Parathyroid adenoma (tissue), 2 donors: Measurements from ENCODE around the gene LYL1.

Experiments used
- H2AFZ ChIP-seq: fragments of 300-600 bp; sonication (generic); one replicate; pipeline ENCODE4 v1.7.0; 2017; ENCODE audit warnings: antibody characterized with exemption, mild to moderate bottlenecking
- H3K27ac ChIP-seq: fragments of 300-600 bp; sonication (generic); one replicate; pipeline ENCODE4 v1.7.0; 2017
- H3K27me3 ChIP-seq: fragments of 300-600 bp; sonication (generic); one replicate; pipeline ENCODE4 v1.7.0; 2017; ENCODE audit warnings: low read length; ENCODE audit not compliant: control insufficient read depth, insufficient read depth
- H3K36me3 ChIP-seq: fragments of 300-600 bp; sonication (generic); one replicate; pipeline ENCODE4 v1.7.0; 2017; ENCODE audit warnings: low read length; ENCODE audit not compliant: control insufficient read depth, insufficient read depth
- H3K4me1 ChIP-seq: fragments of 300-600 bp; sonication (generic); one replicate; pipeline ENCODE4 v1.7.0; 2017; ENCODE audit warnings: control low read depth
- H3K4me2 ChIP-seq: fragments of 300-600 bp; sonication (generic); one replicate; pipeline ENCODE4 v1.7.0; 2017; ENCODE audit warnings: low read length
- H3K4me3 ChIP-seq: fragments of 300-600 bp; sonication (generic); one replicate; pipeline ENCODE4 v1.7.0; 2017; ENCODE audit warnings: low read depth, low read length
- H3K79me2 ChIP-seq: fragments of 300-600 bp; sonication (generic); one replicate; pipeline ENCODE4 v1.7.0; 2017; ENCODE audit warnings: control low read depth
- H3K9ac ChIP-seq: fragments of 300-600 bp; sonication (generic); one replicate; pipeline ENCODE4 v1.7.0; 2017; ENCODE audit warnings: mild to moderate bottlenecking
- H3K9me3 ChIP-seq: fragments of 300-600 bp; sonication (generic); one replicate; pipeline ENCODE4 v1.7.0; 2017; ENCODE audit warnings: low read length; ENCODE audit not compliant: control insufficient read depth
- TF ChIP-seq, protein P1 (sequence below): fragments of 300-600 bp; sonication (generic); IDR thresholded peaks from one replicate; pipeline ENCODE4 v1.7.0; 2017; ENCODE audit warnings: antibody characterized with exemption, mild to moderate bottlenecking
- donor health status: primary hyperparathyroidism.

LYL1 gene

DNA sequence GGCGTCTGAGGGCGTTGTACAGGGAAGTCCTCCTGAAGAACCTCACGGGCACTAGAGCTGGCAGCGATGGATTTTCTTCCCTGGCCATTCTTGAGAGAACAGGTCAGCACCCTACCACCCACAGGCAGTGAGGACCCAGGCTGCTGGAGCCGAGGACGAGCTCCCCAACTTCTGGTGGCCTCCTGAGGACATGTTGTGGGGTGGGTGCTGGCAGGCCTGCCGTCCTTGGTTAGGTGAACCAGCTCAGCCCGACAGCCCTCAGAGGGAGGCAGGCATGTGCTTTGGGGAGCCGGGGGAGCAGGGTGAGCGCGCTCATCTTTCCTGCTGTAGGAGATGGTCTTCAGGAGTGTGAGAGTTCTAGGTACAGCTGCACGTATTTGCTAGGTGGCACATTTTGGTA is 15.4 kb downstream of the LYL1 start:
- H3K79me2 ChIP-seq = no peaks in the 10 kb centered on the region
- H2AFZ ChIP-seq = no peak overlapping the region
- H3K9me3 ChIP-seq = no peaks in the 10 kb centered on the region
- no peaks in the 10 kb centered on the region for H3K4me1 ChIP-seq
- no peak overlapping the region for H3K27ac ChIP-seq
- H3K4me3 ChIP-seq = no peak overlapping the region
- TF ChIP-seq, protein P1, sequence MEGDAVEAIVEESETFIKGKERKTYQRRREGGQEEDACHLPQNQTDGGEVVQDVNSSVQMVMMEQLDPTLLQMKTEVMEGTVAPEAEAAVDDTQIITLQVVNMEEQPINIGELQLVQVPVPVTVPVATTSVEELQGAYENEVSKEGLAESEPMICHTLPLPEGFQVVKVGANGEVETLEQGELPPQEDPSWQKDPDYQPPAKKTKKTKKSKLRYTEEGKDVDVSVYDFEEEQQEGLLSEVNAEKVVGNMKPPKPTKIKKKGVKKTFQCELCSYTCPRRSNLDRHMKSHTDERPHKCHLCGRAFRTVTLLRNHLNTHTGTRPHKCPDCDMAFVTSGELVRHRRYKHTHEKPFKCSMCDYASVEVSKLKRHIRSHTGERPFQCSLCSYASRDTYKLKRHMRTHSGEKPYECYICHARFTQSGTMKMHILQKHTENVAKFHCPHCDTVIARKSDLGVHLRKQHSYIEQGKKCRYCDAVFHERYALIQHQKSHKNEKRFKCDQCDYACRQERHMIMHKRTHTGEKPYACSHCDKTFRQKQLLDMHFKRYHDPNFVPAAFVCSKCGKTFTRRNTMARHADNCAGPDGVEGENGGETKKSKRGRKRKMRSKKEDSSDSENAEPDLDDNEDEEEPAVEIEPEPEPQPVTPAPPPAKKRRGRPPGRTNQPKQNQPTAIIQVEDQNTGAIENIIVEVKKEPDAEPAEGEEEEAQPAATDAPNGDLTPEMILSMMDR = no peak
- H3K36me3 ChIP-seq = no peaks in the 10 kb centered on the region
- no peaks in the 10 kb centered on the region for H3K27me3 ChIP-seq
- H3K9ac ChIP-seq = no peak overlapping the region
- H3K4me2 ChIP-seq = no peak overlapping the region

DNA sequence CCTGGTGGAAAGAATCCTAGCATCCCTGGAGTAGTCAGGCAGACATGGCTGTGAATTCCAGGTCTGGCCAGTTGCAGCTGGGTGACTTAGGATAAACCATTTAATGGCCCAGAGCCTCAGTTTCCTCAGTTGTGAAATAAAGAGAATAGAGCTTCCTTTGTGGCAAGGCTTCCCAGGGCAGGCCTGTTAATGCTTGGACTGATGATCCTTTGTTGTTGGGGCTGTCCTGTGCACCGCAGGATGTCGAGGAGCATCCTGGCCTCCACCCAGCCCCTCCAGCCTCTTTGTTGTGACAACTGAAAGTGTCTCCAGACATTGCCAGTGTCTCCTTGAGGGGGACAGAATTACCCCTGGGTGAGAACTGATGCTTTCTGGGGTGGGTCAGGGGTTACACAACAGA is 16.3 kb downstream of the LYL1 start:
- Histone ChIP-seq H3K9me3 (no peaks in the 10 kb centered on the region), H3K27ac (no peak overlapping the region)

DNA sequence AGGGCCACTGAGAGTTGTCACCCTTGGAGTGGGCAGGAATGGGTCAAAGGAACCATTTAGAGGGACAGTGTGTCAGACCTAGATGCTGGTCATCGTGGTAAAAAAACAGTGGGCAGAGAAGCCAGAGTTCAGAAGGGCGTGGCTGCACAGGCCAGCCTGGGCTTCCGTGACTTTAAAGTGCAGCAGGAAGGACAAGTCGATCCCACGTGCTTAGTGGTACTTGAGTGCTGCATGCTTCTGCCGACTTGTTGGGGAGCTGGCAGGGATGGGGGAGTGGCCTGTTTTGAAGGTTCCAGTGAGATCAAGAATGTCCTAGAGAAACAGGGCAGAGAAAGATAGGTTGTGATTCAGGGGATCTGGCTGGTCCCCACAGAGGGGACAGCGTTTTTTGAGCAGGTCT is 17.0 kb downstream of the LYL1 start:
- no peaks in the 10 kb centered on the region for H3K27me3 ChIP-seq
- no peak overlapping the region for H2AFZ ChIP-seq
- H3K9ac ChIP-seq = no peak overlapping the region
- TF ChIP-seq, protein P1 = no peak
- H3K9me3 ChIP-seq = no peaks in the 10 kb centered on the region
- H3K4me2 ChIP-seq = no peak overlapping the region
- H3K4me3 ChIP-seq = no peak overlapping the region
- no peaks in the 10 kb centered on the region for H3K79me2 ChIP-seq
- H3K4me1 ChIP-seq = no peaks in the 10 kb centered on the region
- H3K36me3 ChIP-seq = no peaks in the 10 kb centered on the region
- H3K27ac ChIP-seq = no peak overlapping the region

More for the DNA sequence above, 16.3 kb downstream of the LYL1 start:
- no peak overlapping the region for H2AFZ ChIP-seq
- H3K4me3 ChIP-seq = no peak overlapping the region
- TF ChIP-seq, protein P1 = no peak
- no peaks in the 10 kb centered on the region for H3K79me2 ChIP-seq
- no peak overlapping the region for H3K9ac ChIP-seq
- no peaks in the 10 kb centered on the region for H3K36me3 ChIP-seq
- no peaks in the 10 kb centered on the region for H3K4me1 ChIP-seq
- H3K4me2 ChIP-seq = no peak overlapping the region
- no peaks in the 10 kb centered on the region for H3K27me3 ChIP-seq

DNA sequence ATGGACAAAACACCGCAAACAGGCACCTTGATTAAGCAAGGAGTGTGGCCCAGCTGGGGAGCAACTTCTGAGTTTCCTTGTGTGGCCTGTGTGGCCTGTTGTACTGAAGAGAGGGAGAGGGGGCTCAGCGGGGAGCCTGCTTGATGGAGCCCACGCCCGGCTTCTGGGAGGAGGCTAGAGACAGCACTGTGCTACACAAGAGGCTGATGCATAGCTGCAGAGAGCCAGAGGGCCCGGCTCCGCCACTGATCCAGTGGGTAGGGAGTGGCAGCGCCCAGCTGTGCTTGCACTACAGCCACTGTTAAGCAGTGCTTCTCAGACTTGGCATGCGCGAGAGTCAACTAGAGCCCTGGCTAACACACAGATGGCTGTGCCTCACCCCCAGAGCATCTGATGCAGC is 19.0 kb downstream of the LYL1 start:
- Histone ChIP-seq H3K9ac (no peak overlapping the region), H3K4me1 (no peaks in the 10 kb centered on the region), H3K27me3 (no peaks in the 10 kb centered on the region), H3K79me2 (no peaks in the 10 kb centered on the region), H3K4me3 (no peak overlapping the region), H3K27ac (no peak overlapping the region), H2AFZ (no peak overlapping the region), H3K36me3 (no peaks in the 10 kb centered on the region), H3K4me2 (no peak overlapping the region), H3K9me3 (no peaks in the 10 kb centered on the region)
- TF ChIP-seq, protein P1 = no peak

DNA sequence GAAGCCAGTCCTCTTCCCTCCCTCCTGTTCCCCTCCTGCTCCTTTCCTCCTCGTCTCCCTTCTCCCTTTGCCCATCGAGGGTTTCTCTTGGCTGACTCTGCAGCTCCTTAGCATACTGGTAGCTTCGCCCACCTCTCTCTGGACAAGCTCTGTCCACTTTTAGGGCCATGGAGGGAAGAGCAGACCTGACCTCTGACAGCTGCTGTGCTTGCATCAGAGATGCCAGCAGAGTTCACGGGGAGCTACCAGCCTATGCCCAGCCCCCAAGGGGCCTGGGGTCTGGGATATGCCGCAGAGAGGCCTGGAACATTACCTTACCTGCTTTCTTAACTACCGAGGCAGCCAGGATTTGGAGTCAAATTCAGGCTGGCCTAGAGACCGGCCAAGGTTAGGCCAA is 19.7 kb downstream of the LYL1 start:
- Histone ChIP-seq H3K4me3 (no peak overlapping the region), H3K9me3 (no peaks in the 10 kb centered on the region), H3K27ac (no peak overlapping the region), H3K9ac (no peak overlapping the region), H3K4me2 (no peak overlapping the region), H3K79me2 (no peaks in the 10 kb centered on the region), H3K27me3 (no peaks in the 10 kb centered on the region), H3K36me3 (no peaks in the 10 kb centered on the region), H2AFZ (no peak overlapping the region), H3K4me1 (no peaks in the 10 kb centered on the region)
- TF ChIP-seq, protein P1 = no peak
